ENCODE data around the gene CCR3. TPM values are rescaled to one million over a fixed set of nuclear protein-coding genes. Genes with fewer than 3 reads are reported as not detected.

Gene CCR3
- total RNA-seq, 1 donor: not detected

- no peak for DNase-seq (ENCODE audit: low read depth)
- no peak overlapping the region for H3K4me3 ChIP-seq (ENCODE audit: low read depth, low read length)
- TF ChIP-seq CTCF (IDR thresholded peaks at IDR 0.05; ENCODE audit: insufficient read depth, low read depth, low read length): no peak
Measured at GRCh38 chr3:46233194-46233593, 9.1 kb upstream of the CCR3 start.

GRCh38 chr3:46235425-46235824, 6.8 kb upstream of the CCR3 start:
- no peak for DNase-seq (ENCODE audit: low read depth)
- H3K4me3 ChIP-seq (ENCODE audit: low read depth, low read length): no peak overlapping the region

GRCh38 chr3:46236294-46237054, 5.8 kb upstream of the CCR3 start:
- no peak for DNase-seq (ENCODE audit: low read depth)
- no peak for TF ChIP-seq CTCF (IDR thresholded peaks at IDR 0.05; ENCODE audit: insufficient read depth, low read depth, low read length)
- no peak overlapping the region for H3K4me3 ChIP-seq (ENCODE audit: low read depth, low read length)

More at GRCh38 chr3:46235425-46235824, 6.8 kb upstream of the CCR3 start:
- no peak for TF ChIP-seq CTCF (IDR thresholded peaks at IDR 0.05; ENCODE audit: insufficient read depth, low read depth, low read length)

GRCh38 chr3:46238386-46238785, 3.9 kb upstream of the CCR3 start:
- no peak for DNase-seq (ENCODE audit: low read depth)
- no peak overlapping the region for H3K4me3 ChIP-seq (ENCODE audit: low read depth, low read length)
- no peak for TF ChIP-seq CTCF (IDR thresholded peaks at IDR 0.05; ENCODE audit: insufficient read depth, low read depth, low read length)

GRCh38 chr3:46239301-46239938, 2.8 kb upstream of the CCR3 start:
- TF ChIP-seq CTCF (IDR thresholded peaks at IDR 0.05; ENCODE audit: insufficient read depth, low read depth, low read length): no peak

GRCh38 chr3:46239952-46240351, 2.3 kb upstream of the CCR3 start:
- no peak overlapping the region for H3K4me3 ChIP-seq (ENCODE audit: low read depth, low read length)
- no peak for TF ChIP-seq CTCF (IDR thresholded peaks at IDR 0.05; ENCODE audit: insufficient read depth, low read depth, low read length)
- DNase-seq (ENCODE audit: low read depth): no peak

More at GRCh38 chr3:46239301-46239938, 2.8 kb upstream of the CCR3 start:
- no peak for DNase-seq (ENCODE audit: low read depth)
- H3K4me3 ChIP-seq (ENCODE audit: low read depth, low read length): no peak overlapping the region

Measured in fibroblast of villous mesenchyme (primary cell).